Effector memory CD4-positive, alpha-beta T cell (primary cell): ENCODE results near the gene DSCAML1.

ENCODE experiments used
- DNase-seq, 3 donors: peaks; one replicate each; pipeline ENCODE4 v3.0.0-alpha.2; 2020
- H3K27ac ChIP-seq: 2 replicates; pipeline ENCODE4 v1.7.0; 2013; ENCODE audit warnings: mild to moderate bottlenecking, low read length, moderate library complexity; ENCODE audit not compliant: insufficient read depth, poor library complexity, severe bottlenecking
- H3K27me3 ChIP-seq: replicated peaks from 2 replicates; pipeline ENCODE4 v1.7.0; 2013; ENCODE audit warnings: mild to moderate bottlenecking, low read length; ENCODE audit not compliant: insufficient read depth, control insufficient read depth, poor library complexity, severe bottlenecking
- H3K36me3 ChIP-seq: 2 replicates; pipeline ENCODE4 v1.7.0; 2013; ENCODE audit warnings: mild to moderate bottlenecking, low read length, moderate library complexity; ENCODE audit not compliant: control insufficient read depth, insufficient read depth
- H3K4me1 ChIP-seq: 2 replicates; pipeline ENCODE4 v1.7.0; 2013; ENCODE audit warnings: low read length, mild to moderate bottlenecking; ENCODE audit not compliant: control insufficient read depth, insufficient read depth, poor library complexity, severe bottlenecking
- H3K4me3 ChIP-seq: 2 replicates; pipeline ENCODE4 v1.7.0; 2013; ENCODE audit warnings: low read length, low read depth, mild to moderate bottlenecking; ENCODE audit not compliant: insufficient read depth, poor library complexity, severe bottlenecking
- H3K9me3 ChIP-seq: 2 replicates; pipeline ENCODE4 v1.7.0; 2013; ENCODE audit warnings: mild to moderate bottlenecking, low read length, moderate library complexity; ENCODE audit not compliant: control insufficient read depth

The DSCAML1 gene

DNA sequence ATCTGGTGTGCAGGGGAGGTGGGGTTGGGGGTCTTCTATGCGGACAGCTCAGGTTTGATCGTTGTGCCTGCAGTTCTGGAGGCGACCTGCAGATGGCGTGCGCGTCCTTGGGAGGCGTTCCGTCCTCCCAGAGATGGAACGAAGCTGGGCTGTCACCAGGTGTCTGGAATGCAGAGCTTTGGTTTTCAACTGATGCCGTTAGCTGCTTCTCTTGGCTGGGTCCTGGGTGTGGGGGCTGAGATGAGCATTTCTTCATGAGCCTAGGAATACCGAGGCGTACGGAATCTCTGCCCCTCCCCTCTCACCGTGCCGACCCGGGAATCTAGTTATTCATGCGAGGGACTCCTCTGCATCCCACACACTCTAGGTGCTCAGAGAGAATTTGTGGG is 370.7 kb downstream of the DSCAML1 start:
- DNase-seq, result peak; percentile 27 to 49 (median 31)
- H3K4me1 ChIP-seq, result peaks cover 5% of the 10 kb centered on the region

DNA sequence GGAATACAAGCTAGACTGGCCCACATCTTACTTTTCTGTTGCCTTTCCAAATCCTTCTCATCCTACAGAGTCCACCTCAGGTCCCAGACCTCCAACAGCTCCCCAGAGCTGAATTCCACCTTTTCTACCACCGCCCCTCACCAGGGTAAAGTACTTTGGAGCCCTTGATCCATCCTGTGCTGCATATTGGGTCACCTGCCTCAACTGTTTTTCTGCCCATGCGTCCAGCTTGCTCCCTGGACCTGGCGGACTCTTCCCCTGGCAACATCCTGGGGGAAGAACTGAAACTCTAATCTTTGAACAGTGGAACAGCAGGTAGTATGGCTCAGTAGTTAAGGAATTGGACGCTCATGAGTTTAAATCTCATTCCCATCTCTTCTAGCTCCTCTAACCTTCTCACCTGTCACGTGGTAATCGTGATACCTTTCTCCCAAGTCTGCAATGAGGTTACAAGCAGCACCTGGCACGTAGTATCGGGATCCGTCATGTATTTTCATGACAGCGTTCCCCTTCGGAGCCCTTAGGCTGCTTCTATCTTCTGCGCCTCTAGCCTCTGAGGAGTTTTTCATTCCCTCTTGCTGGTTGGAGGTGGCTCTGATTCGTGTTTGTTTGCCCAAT is 371.2 kb downstream of the DSCAML1 start:
- no peak overlapping the region for H3K4me3 ChIP-seq
- DNase-seq, result no peak
- H3K4me1 ChIP-seq, result peaks cover 5% of the 10 kb centered on the region
- H3K27ac ChIP-seq, result no peak overlapping the region
- H3K9me3 ChIP-seq, result no peaks in the 10 kb centered on the region
- no peaks in the 10 kb centered on the region for H3K27me3 ChIP-seq
- no peaks in the 10 kb centered on the region for H3K36me3 ChIP-seq

More for the DNA sequence above, 370.7 kb downstream of the DSCAML1 start:
- Histone ChIP-seq H3K27me3 (no peaks in the 10 kb centered on the region), H3K36me3 (no peaks in the 10 kb centered on the region), H3K27ac (no peak overlapping the region), H3K4me3 (peak overlapping the region; percentile 8), H3K9me3 (no peaks in the 10 kb centered on the region)

DNA sequence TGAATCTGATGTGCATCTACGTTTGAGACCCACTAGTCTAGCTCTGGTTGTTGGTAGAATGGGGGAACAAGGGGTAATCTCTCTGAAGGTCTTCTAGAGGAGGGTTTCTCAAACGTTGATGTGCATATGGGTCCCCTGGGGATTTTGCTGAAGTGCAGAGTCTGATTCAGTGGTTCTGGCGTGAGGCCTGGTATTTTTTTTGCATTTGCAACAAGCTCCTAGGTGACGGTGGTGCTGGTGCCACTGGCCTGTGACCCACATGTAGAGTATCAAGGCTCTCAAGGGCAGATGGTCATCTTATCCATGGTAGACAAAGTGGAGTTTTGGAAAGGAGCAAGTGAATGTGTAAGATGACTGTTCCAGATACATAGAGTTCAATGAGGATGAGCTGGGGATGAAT is 372.2 kb downstream of the DSCAML1 start:
- H3K27me3 ChIP-seq, result no peaks in the 10 kb centered on the region
- peaks cover 5% of the 10 kb centered on the region for H3K4me1 ChIP-seq
- no peak overlapping the region for H3K4me3 ChIP-seq
- H3K9me3 ChIP-seq, result no peaks in the 10 kb centered on the region
- no peak for DNase-seq
- no peak overlapping the region for H3K27ac ChIP-seq
- no peaks in the 10 kb centered on the region for H3K36me3 ChIP-seq

DNA sequence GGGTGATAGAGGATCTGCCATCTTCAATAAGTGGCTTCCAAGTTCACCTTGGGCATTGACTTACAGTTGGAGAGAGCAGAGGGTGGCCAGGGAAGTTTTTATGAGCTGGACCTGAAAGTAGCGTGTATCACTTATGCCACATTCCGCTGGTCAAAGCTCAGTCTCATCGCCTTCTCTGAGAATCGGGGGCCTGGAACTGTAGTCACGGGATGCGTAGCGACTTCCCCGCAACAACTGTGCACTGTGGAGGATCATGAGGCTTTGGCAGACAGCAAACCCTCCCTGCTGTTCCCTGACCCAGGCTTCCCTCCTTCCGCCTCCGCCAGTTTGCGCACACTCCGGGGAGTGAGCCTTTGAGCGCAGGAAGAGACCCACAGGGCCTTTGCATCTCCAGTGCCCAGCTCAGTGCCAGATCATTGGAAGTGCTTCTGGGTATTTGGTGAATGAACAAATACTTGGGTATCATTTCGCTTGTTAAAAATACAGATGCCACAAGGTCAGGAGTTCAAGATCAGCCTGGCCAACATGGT is 373.9 kb downstream of the DSCAML1 start:
- no peak overlapping the region for H3K27ac ChIP-seq
- H3K9me3 ChIP-seq, result no peaks in the 10 kb centered on the region
- no peaks in the 10 kb centered on the region for H3K36me3 ChIP-seq
- peaks cover 5% of the 10 kb centered on the region for H3K4me1 ChIP-seq
- DNase-seq, result no peak
- H3K4me3 ChIP-seq, result no peak overlapping the region
- H3K27me3 ChIP-seq, result no peaks in the 10 kb centered on the region

DNA sequence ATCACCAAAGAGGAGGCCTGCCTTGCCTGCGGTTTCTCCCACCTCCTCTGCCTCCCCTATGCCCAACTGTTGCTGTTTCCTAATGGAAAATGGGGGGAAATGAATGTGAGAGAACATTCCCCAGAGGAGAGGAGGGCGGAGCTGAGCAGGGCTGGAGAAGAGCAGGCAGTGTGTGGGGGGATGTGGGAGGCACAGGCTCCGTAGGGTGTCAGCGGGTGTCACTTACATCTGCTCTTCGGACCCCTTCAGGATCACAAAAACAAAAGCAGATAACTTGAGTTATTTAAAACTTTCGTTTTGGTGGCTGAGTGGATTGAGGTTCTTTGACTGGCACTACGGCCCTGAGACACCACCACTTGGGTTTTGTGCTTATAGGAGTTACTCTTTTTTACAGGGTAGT is 375.5 kb downstream of the DSCAML1 start:
- no peaks in the 10 kb centered on the region for H3K27me3 ChIP-seq
- DNase-seq, result no peak
- peaks cover 5% of the 10 kb centered on the region for H3K4me1 ChIP-seq
- no peak overlapping the region for H3K4me3 ChIP-seq
- H3K36me3 ChIP-seq, result no peaks in the 10 kb centered on the region
- H3K27ac ChIP-seq, result no peak overlapping the region
- no peaks in the 10 kb centered on the region for H3K9me3 ChIP-seq

DNA sequence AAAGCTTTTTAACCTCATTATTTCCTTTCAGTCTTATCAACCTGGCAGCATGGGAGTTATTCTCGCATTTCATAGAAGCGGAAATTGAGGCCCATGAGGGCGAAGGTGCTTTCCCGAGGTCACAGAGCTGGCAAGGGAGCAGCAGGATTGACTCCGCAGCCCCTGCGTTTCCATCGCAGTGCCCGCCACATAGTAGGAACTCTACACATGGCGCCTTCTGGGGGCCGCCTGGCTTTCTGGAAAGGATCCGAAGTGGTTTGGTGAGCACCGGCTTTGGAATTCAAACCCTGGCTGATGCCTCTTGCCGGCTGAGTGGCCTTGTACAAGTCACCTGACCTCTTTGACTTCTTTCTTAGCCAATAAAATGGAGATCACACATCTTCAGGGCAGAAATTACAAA is 376.0 kb downstream of the DSCAML1 start:
- no peak overlapping the region for H3K4me3 ChIP-seq
- no peak overlapping the region for H3K27ac ChIP-seq

DNA sequence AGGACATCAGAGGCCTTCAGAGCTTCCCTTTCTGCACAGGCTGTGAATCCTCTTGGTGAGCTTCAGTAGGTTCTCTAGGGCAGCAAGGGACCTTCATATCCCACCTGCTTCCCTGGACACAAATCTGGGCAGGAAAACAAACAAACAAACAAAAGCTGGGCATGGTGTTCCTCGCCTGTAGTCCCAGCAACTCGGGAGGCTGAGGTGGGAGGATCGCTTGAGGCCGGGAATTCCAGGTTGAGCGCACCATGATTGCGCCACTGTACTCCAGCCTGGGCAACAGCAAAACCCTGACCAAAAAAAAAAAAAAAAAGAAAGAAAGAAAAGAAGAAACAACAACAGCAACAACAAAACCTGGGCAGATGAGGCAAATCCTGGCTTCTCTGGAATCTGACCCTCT is 376.4 kb downstream of the DSCAML1 start:
- no peaks in the 10 kb centered on the region for H3K9me3 ChIP-seq
- H3K4me1 ChIP-seq, result no peaks in the 10 kb centered on the region
- H3K4me3 ChIP-seq, result no peak overlapping the region
- H3K36me3 ChIP-seq, result no peaks in the 10 kb centered on the region
- no peaks in the 10 kb centered on the region for H3K27me3 ChIP-seq
- no peak for DNase-seq
- H3K27ac ChIP-seq, result no peak overlapping the region

More for the DNA sequence above, 376.0 kb downstream of the DSCAML1 start:
- no peaks in the 10 kb centered on the region for H3K27me3 ChIP-seq
- no peaks in the 10 kb centered on the region for H3K36me3 ChIP-seq
- DNase-seq, result no peak
- H3K4me1 ChIP-seq, result peaks cover under 1% of the 10 kb centered on the region
- no peaks in the 10 kb centered on the region for H3K9me3 ChIP-seq

DNA sequence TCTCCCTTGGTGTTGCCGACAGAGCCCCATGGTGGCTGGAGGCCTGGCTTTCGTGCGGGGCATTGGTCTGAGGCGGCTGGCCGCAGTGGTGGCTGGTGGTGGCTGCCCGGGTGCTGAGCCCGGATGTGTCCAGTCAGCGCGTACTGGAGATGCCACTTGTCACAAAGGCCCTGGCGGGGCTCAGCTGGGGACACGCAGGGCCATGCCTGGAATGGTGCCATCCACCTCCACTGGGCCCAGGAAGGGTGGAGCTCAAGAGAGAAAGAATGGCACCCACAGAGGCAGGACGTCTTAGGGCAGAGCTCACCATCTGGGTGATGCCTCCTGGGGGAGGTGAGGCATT is 376.9 kb downstream of the DSCAML1 start:
- Histone ChIP-seq H3K9me3 (no peaks in the 10 kb centered on the region), H3K4me1 (no peaks in the 10 kb centered on the region), H3K27ac (no peak overlapping the region), H3K4me3 (no peak overlapping the region), H3K36me3 (no peaks in the 10 kb centered on the region), H3K27me3 (no peaks in the 10 kb centered on the region)
- DNase-seq, result no peak

DNA sequence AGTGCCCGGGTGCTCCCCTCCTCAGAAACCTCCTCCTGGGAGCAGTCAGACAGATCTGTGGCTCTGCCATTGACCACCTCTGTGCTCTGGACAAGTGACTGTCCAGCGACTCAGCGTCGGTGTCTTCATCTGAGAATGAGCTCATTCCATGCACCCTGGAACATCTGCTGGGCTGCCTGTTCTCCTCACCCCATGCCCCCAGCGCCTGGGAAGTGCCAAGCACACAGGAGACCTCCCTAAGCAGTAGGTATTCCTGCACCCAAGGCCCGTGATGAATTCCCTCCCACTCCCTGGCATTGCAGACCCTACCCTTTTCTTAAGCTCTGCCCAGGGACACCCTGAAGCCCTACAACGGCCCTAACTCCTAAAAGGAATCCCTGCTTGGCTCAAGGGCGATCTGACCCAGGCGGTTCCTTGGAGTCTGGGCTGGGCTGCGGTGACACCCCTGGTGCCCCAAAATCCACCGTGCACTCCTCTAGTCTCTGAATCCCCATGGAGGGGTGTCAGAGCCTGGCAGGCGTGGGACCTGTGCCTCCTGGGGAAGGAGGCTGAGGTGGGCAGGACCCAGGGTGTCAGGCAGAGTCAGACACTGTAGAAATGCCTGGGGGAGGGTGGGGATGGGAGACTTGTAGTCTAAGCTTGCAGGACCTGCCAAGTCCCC is 377.4 kb downstream of the DSCAML1 start:
- Histone ChIP-seq H3K4me1 (no peaks in the 10 kb centered on the region), H3K9me3 (no peaks in the 10 kb centered on the region), H3K4me3 (no peak overlapping the region), H3K36me3 (no peaks in the 10 kb centered on the region), H3K27me3 (no peaks in the 10 kb centered on the region), H3K27ac (no peak overlapping the region)
- DNase-seq, result no peak

DNA sequence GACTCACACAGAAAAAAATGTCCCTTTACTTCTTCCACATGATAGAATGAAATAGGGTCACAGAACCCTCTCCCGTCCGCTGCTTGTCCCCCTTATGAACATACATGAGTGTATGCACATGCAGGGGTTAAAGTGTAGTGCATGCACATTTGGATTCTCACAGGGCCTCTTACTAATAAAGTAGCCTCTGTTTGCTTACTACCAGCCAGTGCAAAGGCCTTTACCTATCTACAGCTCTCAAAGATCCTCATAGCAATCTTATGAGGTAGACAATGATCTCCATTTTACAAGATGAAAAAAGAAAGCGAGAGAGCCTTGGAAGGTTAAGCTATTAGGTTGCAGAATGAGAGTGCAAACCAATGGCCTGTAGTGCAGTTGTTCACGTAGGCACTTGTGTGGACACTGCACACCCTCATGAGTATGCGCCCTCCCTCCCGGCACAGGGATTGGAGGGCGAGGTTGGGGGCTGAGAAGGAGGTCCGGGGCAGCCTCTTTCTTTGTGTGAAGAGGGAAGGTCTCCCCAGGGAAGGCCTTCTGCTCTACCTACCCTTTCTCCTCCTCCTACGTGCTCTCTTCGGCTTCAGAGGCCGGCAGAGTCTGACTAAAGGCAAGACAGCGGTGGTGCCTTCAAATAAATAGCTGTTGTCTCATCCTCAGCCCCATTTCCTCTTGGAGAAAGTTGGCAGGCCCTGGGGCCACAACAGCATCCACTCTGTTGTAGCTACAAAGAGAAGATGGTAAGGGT is 378.1 kb downstream of the DSCAML1 start:
- DNase-seq, result no peak
- no peaks in the 10 kb centered on the region for H3K27me3 ChIP-seq
- no peaks in the 10 kb centered on the region for H3K36me3 ChIP-seq
- H3K4me1 ChIP-seq, result no peaks in the 10 kb centered on the region
- no peak overlapping the region for H3K27ac ChIP-seq
- H3K4me3 ChIP-seq, result no peak overlapping the region
- no peaks in the 10 kb centered on the region for H3K9me3 ChIP-seq
